ENCODE measurements around the gene TDRD7.

Gene TDRD7

GRCh38 chr9:97506306-97506705, 94.4 kb downstream of the TDRD7 start:
- TF ChIP-seq CTCF (IDR thresholded peaks at IDR 0.05; ENCODE audit: borderline replicate concordance, control extremely low read depth, extremely low read depth, insufficient read depth, missing control alignments), result no peak
- no peak for DNase-seq (ENCODE audit: low spot score)
- in situ Hi-C loops (cut with MboI; ENCODE audit: low sequenced_read_pairs, unreplicated experiment), result no loop called here

GRCh38 chr9:97506787-97507186, 94.9 kb downstream of the TDRD7 start:
- DNase-seq (ENCODE audit: low spot score), result no peak
- in situ Hi-C loops (cut with MboI; ENCODE audit: low sequenced_read_pairs, unreplicated experiment), result no loop called here
- TF ChIP-seq CTCF (IDR thresholded peaks at IDR 0.05; ENCODE audit: borderline replicate concordance, control extremely low read depth, extremely low read depth, insufficient read depth, missing control alignments), result no peak

- in situ Hi-C loops (cut with MboI; ENCODE audit: low sequenced_read_pairs, unreplicated experiment), result no loop called here
- no peak for TF ChIP-seq CTCF (IDR thresholded peaks at IDR 0.05; ENCODE audit: borderline replicate concordance, control extremely low read depth, extremely low read depth, insufficient read depth, missing control alignments)
These were observed 95.6 kb downstream of the TDRD7 start for GRCh38 chr9:97507428-97507984.

GRCh38 chr9:97508852-97509251, 97.0 kb downstream of the TDRD7 start:
- in situ Hi-C loops (cut with MboI; ENCODE audit: low sequenced_read_pairs, unreplicated experiment), result no loop called here

More at GRCh38 chr9:97507428-97507984, 95.6 kb downstream of the TDRD7 start:
- no peak for DNase-seq (ENCODE audit: low spot score)

GRCh38 chr9:97510797-97511654, 99.1 kb downstream of the TDRD7 start:
- peak; percentile 68 for DNase-seq (ENCODE audit: low spot score)
- in situ Hi-C loops (cut with MboI; ENCODE audit: low sequenced_read_pairs, unreplicated experiment), result no loop called here
- no peak for TF ChIP-seq CTCF (IDR thresholded peaks at IDR 0.05; ENCODE audit: borderline replicate concordance, control extremely low read depth, extremely low read depth, insufficient read depth, missing control alignments)

More at GRCh38 chr9:97508852-97509251, 97.0 kb downstream of the TDRD7 start:
- no peak for TF ChIP-seq CTCF (IDR thresholded peaks at IDR 0.05; ENCODE audit: borderline replicate concordance, control extremely low read depth, extremely low read depth, insufficient read depth, missing control alignments)
- no peak for DNase-seq (ENCODE audit: low spot score)

GRCh38 chr9:97511655-97512427, 99.9 kb downstream of the TDRD7 start:
- no peak for TF ChIP-seq CTCF (IDR thresholded peaks at IDR 0.05; ENCODE audit: borderline replicate concordance, control extremely low read depth, extremely low read depth, insufficient read depth, missing control alignments)
- in situ Hi-C loops (cut with MboI; ENCODE audit: low sequenced_read_pairs, unreplicated experiment), result no loop called here
- no peak for DNase-seq (ENCODE audit: low spot score)

All from GM13976 (cell line).